ENCODE measurements around the gene SLC16A12. TPM values are rescaled to one million over a fixed set of nuclear protein-coding genes. Genes with fewer than 3 reads are reported as not detected.

The SLC16A12 gene
- total and polyA plus RNA-seq, 4 experiments from 2014 or later, result not detected

- H3K27me3 Mint-ChIP-seq, result peaks cover 0 to 3% of the 10 kb centered on the region in 2 donors
- Histone ChIP-seq H3K27me3 (ENCODE audit: insufficient read depth, low read length) (no peaks in the 10 kb centered on the region), H3K36me3 (ENCODE audit: insufficient read depth, low read length) (no peaks in the 10 kb centered on the region), H3K9me3 (ENCODE audit: control insufficient read depth in 1 of 2, low read length in 2 of 2) (no peaks in the 10 kb centered on the region), H3K4me3 (ENCODE audit: low read length in 2 of 2) (no peak overlapping the region), H3K27ac (ENCODE audit: low read depth, low read length) (no peak overlapping the region), H3K4me1 (ENCODE audit: insufficient read depth, low read length) (no peaks in the 10 kb centered on the region)
- H3K9me3 Mint-ChIP-seq, result no peaks in the 10 kb centered on the region
- ChIA-PET POLR2A (ENCODE audit: partially characterized antibody) (no interaction called here), CTCF (ENCODE audit: partially characterized antibody) (no interaction called here)
- no peak overlapping the region for H3K27ac Mint-ChIP-seq
- no peak for DNase-seq
- no peak overlapping the region for H3K4me3 Mint-ChIP-seq
- intact Hi-C loops (cut with micrococcal nuclease), result no loop called here
- H3K36me3 Mint-ChIP-seq, result no peaks in the 10 kb centered on the region
- peaks cover 0 to 5% (median 3%) of the 10 kb centered on the region in 4 donors for H3K4me1 Mint-ChIP-seq
Observed at GRCh38 chr10:89469517-89469916, 65.9 kb downstream of the SLC16A12 start.

DNA sequence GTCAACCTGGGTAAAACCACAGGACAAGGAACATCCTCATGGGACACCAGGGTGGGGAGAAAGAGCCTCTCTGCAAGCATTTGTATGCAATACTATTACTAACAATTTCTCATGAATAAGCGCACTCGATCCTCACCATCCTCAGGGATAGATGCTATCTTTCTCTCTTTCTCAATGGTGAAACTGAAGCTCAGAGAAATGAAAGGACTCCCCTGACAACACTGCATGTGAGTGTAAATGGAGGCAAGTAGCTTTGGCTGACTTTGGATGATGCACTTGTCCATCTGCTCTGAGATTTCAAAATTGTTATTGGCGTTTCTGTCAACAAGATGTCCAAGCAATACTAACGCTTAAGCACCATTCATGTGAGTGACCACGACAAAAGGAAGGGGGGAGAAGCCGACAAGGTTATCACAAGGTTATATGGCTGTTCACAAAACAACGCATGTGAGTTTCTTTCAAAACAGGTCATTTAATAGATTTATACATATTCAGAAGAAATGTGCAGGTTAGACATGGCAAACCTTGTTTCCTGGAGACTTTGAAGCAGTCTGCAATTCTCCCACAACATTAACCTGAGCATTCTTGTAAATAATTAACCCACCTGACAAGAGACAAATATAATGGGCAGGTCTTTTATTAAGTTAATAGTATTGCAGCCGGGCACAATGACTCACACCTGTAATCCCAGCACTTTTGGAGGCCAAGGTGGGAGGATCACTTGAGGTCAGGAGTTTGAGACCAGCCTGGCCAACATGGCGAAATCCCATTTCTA is 67.0 kb downstream of the SLC16A12 start:
- H3K4me1 ChIP-seq (ENCODE audit: insufficient read depth, low read length), result no peaks in the 10 kb centered on the region
- no peaks in the 10 kb centered on the region for H3K9me3 Mint-ChIP-seq
- DNase-seq, result no peak
- H3K27me3 ChIP-seq (ENCODE audit: insufficient read depth, low read length), result no peaks in the 10 kb centered on the region
- ChIA-PET CTCF (ENCODE audit: partially characterized antibody) (no interaction called here), POLR2A (ENCODE audit: partially characterized antibody) (no interaction called here)
- no peak overlapping the region for H3K27ac Mint-ChIP-seq
- peaks cover 0 to 2% of the 10 kb centered on the region in 2 donors for H3K27me3 Mint-ChIP-seq
- intact Hi-C loops (cut with micrococcal nuclease), result no loop called here
- no peak overlapping the region for H3K4me3 ChIP-seq (ENCODE audit: low read length in 2 of 2)
- no peak overlapping the region for H3K27ac ChIP-seq (ENCODE audit: low read depth, low read length)
- no peak overlapping the region for H3K4me3 Mint-ChIP-seq
- H3K9me3 ChIP-seq (ENCODE audit: control insufficient read depth in 1 of 2, low read length in 2 of 2), result no peaks in the 10 kb centered on the region
- H3K36me3 Mint-ChIP-seq, result no peaks in the 10 kb centered on the region
- H3K36me3 ChIP-seq (ENCODE audit: insufficient read depth, low read length), result no peaks in the 10 kb centered on the region
- peaks cover 0 to 5% (median 3%) of the 10 kb centered on the region in 4 donors for H3K4me1 Mint-ChIP-seq

- intact Hi-C loops (cut with micrococcal nuclease), result no loop called here
- Mint-ChIP-seq H3K27me3 (peaks cover 0 to 2% of the 10 kb centered on the region in 2 donors), H3K4me3 (no peak overlapping the region), H3K4me1 (peaks cover 0 to 5% (median 3%) of the 10 kb centered on the region in 4 donors), H3K27ac (no peak overlapping the region), H3K36me3 (no peaks in the 10 kb centered on the region), H3K9me3 (peaks cover 0 to 3% (median 0%) of the 10 kb centered on the region in 8 donors)
- no peak for DNase-seq
- ChIA-PET CTCF (ENCODE audit: partially characterized antibody) (interaction anchor here (1.3 kb wide), 1 partner anchor 15 kb away, joined by 4 read pairs; no protein-coding TSS in a partner anchor), POLR2A (ENCODE audit: partially characterized antibody) (no interaction called here)
- no peak overlapping the region for H3K4me3 ChIP-seq (ENCODE audit: low read length in 2 of 2)
- H3K27me3 ChIP-seq (ENCODE audit: insufficient read depth, low read length), result no peaks in the 10 kb centered on the region
- H3K9me3 ChIP-seq (ENCODE audit: control insufficient read depth in 1 of 2, low read length in 2 of 2), result no peaks in the 10 kb centered on the region
- H3K36me3 ChIP-seq (ENCODE audit: insufficient read depth, low read length), result no peaks in the 10 kb centered on the region
- H3K27ac ChIP-seq (ENCODE audit: low read depth, low read length), result no peak overlapping the region
- no peaks in the 10 kb centered on the region for H3K4me1 ChIP-seq (ENCODE audit: insufficient read depth, low read length)
Observed at GRCh38 chr10:89466599-89467035, 68.8 kb downstream of the SLC16A12 start.

DNA sequence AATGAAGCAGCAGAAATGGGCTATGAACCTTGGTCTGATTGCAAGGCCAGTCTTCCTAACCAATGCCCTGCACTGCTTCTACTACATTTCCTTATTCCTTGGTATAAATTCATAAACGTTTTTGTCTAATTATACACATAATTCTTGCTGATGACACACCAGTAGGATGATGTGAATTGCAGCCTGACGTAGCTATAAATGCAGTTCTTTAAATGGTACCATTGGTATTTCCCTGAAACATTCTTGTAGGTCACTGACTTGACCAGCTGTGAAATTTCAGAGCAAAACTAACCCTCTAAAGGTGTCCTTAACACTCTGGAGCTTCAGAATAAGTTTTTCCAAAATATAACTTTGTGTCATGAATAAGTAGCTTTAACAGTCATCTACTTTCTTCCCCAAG is 70.2 kb downstream of the SLC16A12 start:
- no peak overlapping the region for H3K4me3 Mint-ChIP-seq
- DNase-seq, result no peak
- no peak overlapping the region for H3K27ac Mint-ChIP-seq
- Histone ChIP-seq H3K27me3 (ENCODE audit: insufficient read depth, low read length) (no peaks in the 10 kb centered on the region), H3K27ac (ENCODE audit: low read depth, low read length) (no peak overlapping the region), H3K4me1 (ENCODE audit: insufficient read depth, low read length) (no peaks in the 10 kb centered on the region), H3K9me3 (ENCODE audit: control insufficient read depth in 1 of 2, low read length in 2 of 2) (no peaks in the 10 kb centered on the region), H3K36me3 (ENCODE audit: insufficient read depth, low read length) (no peaks in the 10 kb centered on the region), H3K4me3 (ENCODE audit: low read length in 2 of 2) (no peak overlapping the region)
- CTCF ChIA-PET (ENCODE audit: partially characterized antibody), result interaction anchor here (1.3 kb wide), 1 partner anchor 13 kb away, joined by 4 read pairs; no protein-coding TSS in a partner anchor
- POLR2A ChIA-PET (ENCODE audit: partially characterized antibody), result no interaction called here
- intact Hi-C loops (cut with micrococcal nuclease), result no loop called here
- H3K4me1 Mint-ChIP-seq, result no peaks in the 10 kb centered on the region
- H3K27me3 Mint-ChIP-seq, result peaks cover 2% of the 10 kb centered on the region in 2 donors
- no peaks in the 10 kb centered on the region for H3K36me3 Mint-ChIP-seq
- peaks cover 0 to 5% (median 0%) of the 10 kb centered on the region in 8 donors for H3K9me3 Mint-ChIP-seq

GRCh38 chr10:89463846-89464537 is 71.4 kb downstream of the SLC16A12 start:
- H3K9me3 Mint-ChIP-seq, result peaks cover 0 to 5% (median 0%) of the 10 kb centered on the region in 8 donors
- Histone ChIP-seq H3K4me1 (ENCODE audit: insufficient read depth, low read length) (no peaks in the 10 kb centered on the region), H3K27ac (ENCODE audit: low read depth, low read length) (no peak overlapping the region), H3K4me3 (ENCODE audit: low read length in 2 of 2) (no peak overlapping the region), H3K27me3 (ENCODE audit: insufficient read depth, low read length) (no peaks in the 10 kb centered on the region), H3K9me3 (ENCODE audit: control insufficient read depth in 1 of 2, low read length in 2 of 2) (no peaks in the 10 kb centered on the region), H3K36me3 (ENCODE audit: insufficient read depth, low read length) (no peaks in the 10 kb centered on the region)
- H3K36me3 Mint-ChIP-seq, result no peaks in the 10 kb centered on the region
- no peak overlapping the region for H3K27ac Mint-ChIP-seq
- H3K4me3 Mint-ChIP-seq, result no peak overlapping the region
- H3K4me1 Mint-ChIP-seq, result no peaks in the 10 kb centered on the region
- peaks cover 2 to 4% of the 10 kb centered on the region in 2 donors for H3K27me3 Mint-ChIP-seq
- intact Hi-C loops (cut with micrococcal nuclease), result no loop called here
- CTCF ChIA-PET (ENCODE audit: partially characterized antibody), result no interaction called here
- DNase-seq, result no peak
- POLR2A ChIA-PET (ENCODE audit: partially characterized antibody), result no interaction called here

GRCh38 chr10:89458784-89459183 is 76.6 kb downstream of the SLC16A12 start:
- intact Hi-C loops (cut with micrococcal nuclease), result no loop called here
- H3K9me3 ChIP-seq (ENCODE audit: control insufficient read depth in 1 of 2, low read length in 2 of 2), result no peaks in the 10 kb centered on the region
- no peak overlapping the region for H3K4me3 ChIP-seq (ENCODE audit: low read length in 2 of 2)
- no peaks in the 10 kb centered on the region for H3K27me3 ChIP-seq (ENCODE audit: insufficient read depth, low read length)
- POLR2A ChIA-PET (ENCODE audit: partially characterized antibody), result no interaction called here
- Mint-ChIP-seq H3K36me3 (no peaks in the 10 kb centered on the region), H3K4me3 (no peak overlapping the region), H3K27ac (no peak overlapping the region), H3K9me3 (peaks cover 0 to 5% (median 0%) of the 10 kb centered on the region in 8 donors), H3K27me3 (peaks cover 8 to 16% of the 10 kb centered on the region in 2 donors), H3K4me1 (no peaks in the 10 kb centered on the region)
- no peaks in the 10 kb centered on the region for H3K4me1 ChIP-seq (ENCODE audit: insufficient read depth, low read length)
- CTCF ChIA-PET (ENCODE audit: partially characterized antibody), result interaction anchor here (0.6 to 0.7 kb wide), 2 partner anchors 185 to 224 kb away, joined by 3 to 4 read pairs; no protein-coding TSS in a partner anchor
- H3K36me3 ChIP-seq (ENCODE audit: insufficient read depth, low read length), result no peaks in the 10 kb centered on the region
- no peak for DNase-seq
- no peak overlapping the region for H3K27ac ChIP-seq (ENCODE audit: low read depth, low read length)

GRCh38 chr10:89458291-89458690 is 77.1 kb downstream of the SLC16A12 start:
- no peak overlapping the region for H3K27ac ChIP-seq (ENCODE audit: low read depth, low read length)
- Mint-ChIP-seq H3K4me3 (no peak overlapping the region), H3K4me1 (no peaks in the 10 kb centered on the region), H3K27ac (no peak overlapping the region), H3K9me3 (peaks cover 0 to 5% (median 0%) of the 10 kb centered on the region in 8 donors), H3K27me3 (peaks cover 8 to 16% of the 10 kb centered on the region in 2 donors), H3K36me3 (no peaks in the 10 kb centered on the region)
- no peak overlapping the region for H3K4me3 ChIP-seq (ENCODE audit: low read length in 2 of 2)
- H3K4me1 ChIP-seq (ENCODE audit: insufficient read depth, low read length), result no peaks in the 10 kb centered on the region
- POLR2A ChIA-PET (ENCODE audit: partially characterized antibody), result no interaction called here
- CTCF ChIA-PET (ENCODE audit: partially characterized antibody), result no interaction called here
- DNase-seq, result no peak
- H3K36me3 ChIP-seq (ENCODE audit: insufficient read depth, low read length), result no peaks in the 10 kb centered on the region
- H3K27me3 ChIP-seq (ENCODE audit: insufficient read depth, low read length), result no peaks in the 10 kb centered on the region
- no peaks in the 10 kb centered on the region for H3K9me3 ChIP-seq (ENCODE audit: control insufficient read depth in 1 of 2, low read length in 2 of 2)
- intact Hi-C loops (cut with micrococcal nuclease), result no loop called here

Measured in CD4-positive, alpha-beta memory T cell (primary cell).